HEK293 (cell line): ENCODE results near the gene SPDYE11.
"Not testable (repeated sequence)": the region's sequence is repeated elsewhere in the genome, so short reads cannot be mapped to it uniquely, and the experiment has no call there.

Experiments used
- GLIS1 ChIP-seq: fragments of 450-650 bp; formaldehyde crosslinking; IDR thresholded peaks from 2 replicates; pipeline ENCODE4 v1.5.1; 2016; ENCODE audit warnings: missing biosample characterization, missing genetic modification characterization
- HOXA7 ChIP-seq: sonication (generic); formaldehyde crosslinking; IDR thresholded peaks from 2 replicates; pipeline ENCODE4 v1.8.1; 2022; ENCODE audit warnings: missing genetic modification reagents, borderline replicate concordance
- KLF9 ChIP-seq: fragments of 450-650 bp; formaldehyde crosslinking; IDR thresholded peaks from 2 replicates; pipeline ENCODE4 v1.5.1; 2016; ENCODE audit warnings: missing biosample characterization, missing genetic modification characterization, low read depth
- PRDM1 ChIP-seq: fragments of 450-650 bp; formaldehyde crosslinking; IDR thresholded peaks from 2 replicates; pipeline ENCODE4; 2016; ENCODE audit warnings: missing biosample characterization, missing genetic modification characterization
- ZNF423 ChIP-seq: fragments of 450-650 bp; formaldehyde crosslinking; IDR thresholded peaks from 2 replicates; pipeline ENCODE4 v1.5.1; 2016; ENCODE audit warnings: missing biosample characterization, missing genetic modification characterization
- TF ChIP-seq, protein P1 (sequence below): fragments of 450-650 bp; formaldehyde crosslinking; IDR thresholded peaks from 2 replicates; pipeline ENCODE4 v1.5.1; 2016; ENCODE audit warnings: missing biosample characterization, missing genetic modification characterization, borderline replicate concordance
- TF ChIP-seq, protein P2 (sequence below): fragments of 450-650 bp; formaldehyde crosslinking; IDR thresholded peaks from 2 replicates; pipeline ENCODE4 v1.5.1; 2016; ENCODE audit warnings: missing biosample characterization, missing genetic modification characterization
- TF ChIP-seq, protein P3 (sequence below): fragments of 450-650 bp; formaldehyde crosslinking; IDR thresholded peaks from 2 replicates; pipeline ENCODE4 v1.5.1; 2016; ENCODE audit warnings: missing biosample characterization, missing genetic modification characterization
- TF ChIP-seq, protein P4 (sequence below): fragments of 450-650 bp; IDR thresholded peaks from 2 replicates; pipeline ENCODE4 v1.5.1; 2018; ENCODE audit warnings: missing biosample characterization, mild to moderate bottlenecking, missing genetic modification characterization

GRCh38 chr7:73005356-73005692 is 52.4 kb downstream of the SPDYE11 start:
- TF ChIP-seq, protein P1, sequence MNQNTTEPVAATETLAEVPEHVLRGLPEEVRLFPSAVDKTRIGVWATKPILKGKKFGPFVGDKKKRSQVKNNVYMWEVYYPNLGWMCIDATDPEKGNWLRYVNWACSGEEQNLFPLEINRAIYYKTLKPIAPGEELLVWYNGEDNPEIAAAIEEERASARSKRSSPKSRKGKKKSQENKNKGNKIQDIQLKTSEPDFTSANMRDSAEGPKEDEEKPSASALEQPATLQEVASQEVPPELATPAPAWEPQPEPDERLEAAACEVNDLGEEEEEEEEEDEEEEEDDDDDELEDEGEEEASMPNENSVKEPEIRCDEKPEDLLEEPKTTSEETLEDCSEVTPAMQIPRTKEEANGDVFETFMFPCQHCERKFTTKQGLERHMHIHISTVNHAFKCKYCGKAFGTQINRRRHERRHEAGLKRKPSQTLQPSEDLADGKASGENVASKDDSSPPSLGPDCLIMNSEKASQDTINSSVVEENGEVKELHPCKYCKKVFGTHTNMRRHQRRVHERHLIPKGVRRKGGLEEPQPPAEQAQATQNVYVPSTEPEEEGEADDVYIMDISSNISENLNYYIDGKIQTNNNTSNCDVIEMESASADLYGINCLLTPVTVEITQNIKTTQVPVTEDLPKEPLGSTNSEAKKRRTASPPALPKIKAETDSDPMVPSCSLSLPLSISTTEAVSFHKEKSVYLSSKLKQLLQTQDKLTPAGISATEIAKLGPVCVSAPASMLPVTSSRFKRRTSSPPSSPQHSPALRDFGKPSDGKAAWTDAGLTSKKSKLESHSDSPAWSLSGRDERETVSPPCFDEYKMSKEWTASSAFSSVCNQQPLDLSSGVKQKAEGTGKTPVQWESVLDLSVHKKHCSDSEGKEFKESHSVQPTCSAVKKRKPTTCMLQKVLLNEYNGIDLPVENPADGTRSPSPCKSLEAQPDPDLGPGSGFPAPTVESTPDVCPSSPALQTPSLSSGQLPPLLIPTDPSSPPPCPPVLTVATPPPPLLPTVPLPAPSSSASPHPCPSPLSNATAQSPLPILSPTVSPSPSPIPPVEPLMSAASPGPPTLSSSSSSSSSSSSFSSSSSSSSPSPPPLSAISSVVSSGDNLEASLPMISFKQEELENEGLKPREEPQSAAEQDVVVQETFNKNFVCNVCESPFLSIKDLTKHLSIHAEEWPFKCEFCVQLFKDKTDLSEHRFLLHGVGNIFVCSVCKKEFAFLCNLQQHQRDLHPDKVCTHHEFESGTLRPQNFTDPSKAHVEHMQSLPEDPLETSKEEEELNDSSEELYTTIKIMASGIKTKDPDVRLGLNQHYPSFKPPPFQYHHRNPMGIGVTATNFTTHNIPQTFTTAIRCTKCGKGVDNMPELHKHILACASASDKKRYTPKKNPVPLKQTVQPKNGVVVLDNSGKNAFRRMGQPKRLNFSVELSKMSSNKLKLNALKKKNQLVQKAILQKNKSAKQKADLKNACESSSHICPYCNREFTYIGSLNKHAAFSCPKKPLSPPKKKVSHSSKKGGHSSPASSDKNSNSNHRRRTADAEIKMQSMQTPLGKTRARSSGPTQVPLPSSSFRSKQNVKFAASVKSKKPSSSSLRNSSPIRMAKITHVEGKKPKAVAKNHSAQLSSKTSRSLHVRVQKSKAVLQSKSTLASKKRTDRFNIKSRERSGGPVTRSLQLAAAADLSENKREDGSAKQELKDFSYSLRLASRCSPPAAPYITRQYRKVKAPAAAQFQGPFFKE (tag by site-specific recombination), result not testable (repeated sequence)
- TF ChIP-seq, protein P2, sequence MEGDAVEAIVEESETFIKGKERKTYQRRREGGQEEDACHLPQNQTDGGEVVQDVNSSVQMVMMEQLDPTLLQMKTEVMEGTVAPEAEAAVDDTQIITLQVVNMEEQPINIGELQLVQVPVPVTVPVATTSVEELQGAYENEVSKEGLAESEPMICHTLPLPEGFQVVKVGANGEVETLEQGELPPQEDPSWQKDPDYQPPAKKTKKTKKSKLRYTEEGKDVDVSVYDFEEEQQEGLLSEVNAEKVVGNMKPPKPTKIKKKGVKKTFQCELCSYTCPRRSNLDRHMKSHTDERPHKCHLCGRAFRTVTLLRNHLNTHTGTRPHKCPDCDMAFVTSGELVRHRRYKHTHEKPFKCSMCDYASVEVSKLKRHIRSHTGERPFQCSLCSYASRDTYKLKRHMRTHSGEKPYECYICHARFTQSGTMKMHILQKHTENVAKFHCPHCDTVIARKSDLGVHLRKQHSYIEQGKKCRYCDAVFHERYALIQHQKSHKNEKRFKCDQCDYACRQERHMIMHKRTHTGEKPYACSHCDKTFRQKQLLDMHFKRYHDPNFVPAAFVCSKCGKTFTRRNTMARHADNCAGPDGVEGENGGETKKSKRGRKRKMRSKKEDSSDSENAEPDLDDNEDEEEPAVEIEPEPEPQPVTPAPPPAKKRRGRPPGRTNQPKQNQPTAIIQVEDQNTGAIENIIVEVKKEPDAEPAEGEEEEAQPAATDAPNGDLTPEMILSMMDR (tag by site-specific recombination), result not testable (repeated sequence)
- TF ChIP-seq HOXA7 (CRISPR knock-in tag); PRDM1 (tag by site-specific recombination); KLF9; GLIS1; ZNF423 (tag by site-specific recombination): not testable (repeated sequence)
- TF ChIP-seq, protein P3, sequence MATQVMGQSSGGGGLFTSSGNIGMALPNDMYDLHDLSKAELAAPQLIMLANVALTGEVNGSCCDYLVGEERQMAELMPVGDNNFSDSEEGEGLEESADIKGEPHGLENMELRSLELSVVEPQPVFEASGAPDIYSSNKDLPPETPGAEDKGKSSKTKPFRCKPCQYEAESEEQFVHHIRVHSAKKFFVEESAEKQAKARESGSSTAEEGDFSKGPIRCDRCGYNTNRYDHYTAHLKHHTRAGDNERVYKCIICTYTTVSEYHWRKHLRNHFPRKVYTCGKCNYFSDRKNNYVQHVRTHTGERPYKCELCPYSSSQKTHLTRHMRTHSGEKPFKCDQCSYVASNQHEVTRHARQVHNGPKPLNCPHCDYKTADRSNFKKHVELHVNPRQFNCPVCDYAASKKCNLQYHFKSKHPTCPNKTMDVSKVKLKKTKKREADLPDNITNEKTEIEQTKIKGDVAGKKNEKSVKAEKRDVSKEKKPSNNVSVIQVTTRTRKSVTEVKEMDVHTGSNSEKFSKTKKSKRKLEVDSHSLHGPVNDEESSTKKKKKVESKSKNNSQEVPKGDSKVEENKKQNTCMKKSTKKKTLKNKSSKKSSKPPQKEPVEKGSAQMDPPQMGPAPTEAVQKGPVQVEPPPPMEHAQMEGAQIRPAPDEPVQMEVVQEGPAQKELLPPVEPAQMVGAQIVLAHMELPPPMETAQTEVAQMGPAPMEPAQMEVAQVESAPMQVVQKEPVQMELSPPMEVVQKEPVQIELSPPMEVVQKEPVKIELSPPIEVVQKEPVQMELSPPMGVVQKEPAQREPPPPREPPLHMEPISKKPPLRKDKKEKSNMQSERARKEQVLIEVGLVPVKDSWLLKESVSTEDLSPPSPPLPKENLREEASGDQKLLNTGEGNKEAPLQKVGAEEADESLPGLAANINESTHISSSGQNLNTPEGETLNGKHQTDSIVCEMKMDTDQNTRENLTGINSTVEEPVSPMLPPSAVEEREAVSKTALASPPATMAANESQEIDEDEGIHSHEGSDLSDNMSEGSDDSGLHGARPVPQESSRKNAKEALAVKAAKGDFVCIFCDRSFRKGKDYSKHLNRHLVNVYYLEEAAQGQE (tag by site-specific recombination), result not testable (repeated sequence)
- TF ChIP-seq, protein P4, sequence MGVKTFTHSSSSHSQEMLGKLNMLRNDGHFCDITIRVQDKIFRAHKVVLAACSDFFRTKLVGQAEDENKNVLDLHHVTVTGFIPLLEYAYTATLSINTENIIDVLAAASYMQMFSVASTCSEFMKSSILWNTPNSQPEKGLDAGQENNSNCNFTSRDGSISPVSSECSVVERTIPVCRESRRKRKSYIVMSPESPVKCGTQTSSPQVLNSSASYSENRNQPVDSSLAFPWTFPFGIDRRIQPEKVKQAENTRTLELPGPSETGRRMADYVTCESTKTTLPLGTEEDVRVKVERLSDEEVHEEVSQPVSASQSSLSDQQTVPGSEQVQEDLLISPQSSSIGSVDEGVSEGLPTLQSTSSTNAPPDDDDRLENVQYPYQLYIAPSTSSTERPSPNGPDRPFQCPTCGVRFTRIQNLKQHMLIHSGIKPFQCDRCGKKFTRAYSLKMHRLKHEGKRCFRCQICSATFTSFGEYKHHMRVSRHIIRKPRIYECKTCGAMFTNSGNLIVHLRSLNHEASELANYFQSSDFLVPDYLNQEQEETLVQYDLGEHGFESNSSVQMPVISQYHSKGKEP (tag by site-specific recombination), result not testable (repeated sequence)
